ENCODE data around the gene ABT1. TPM values are rescaled to one million over a fixed set of nuclear protein-coding genes. Genes with fewer than 3 reads are reported as not detected.
A peak's percentile ranks its signal among the peaks of the same experiment; 100 is the strongest.
"Not testable (repeated sequence)": the region's sequence is repeated elsewhere in the genome, so short reads cannot be mapped to it uniquely, and the experiment has no call there.

Gene ABT1
- total RNA-seq (2022) (18.8 and 20.9 TPM in 2 replicates), Bru-seq, nascent RNA (percentile 86 among the genes with signal in this experiment), BruChase-seq, experiment 1, labeled RNA remaining after a 6-hour chase (percentile 74 among the genes with signal in this experiment), BruChase-seq, experiment 2, labeled RNA remaining after a 2-hour chase (percentile 95 among the genes with signal in this experiment)
- long read RNA-seq, transcript ABT1-201 (3 exons, 2,949 nt): major isoform, 97 of 106 reads
- long read RNA-seq, partial matches to known transcripts: 1 of 106 reads
- long read RNA-seq, other reads (novel, unspliced or antisense): 8 of 106 reads

DNA sequence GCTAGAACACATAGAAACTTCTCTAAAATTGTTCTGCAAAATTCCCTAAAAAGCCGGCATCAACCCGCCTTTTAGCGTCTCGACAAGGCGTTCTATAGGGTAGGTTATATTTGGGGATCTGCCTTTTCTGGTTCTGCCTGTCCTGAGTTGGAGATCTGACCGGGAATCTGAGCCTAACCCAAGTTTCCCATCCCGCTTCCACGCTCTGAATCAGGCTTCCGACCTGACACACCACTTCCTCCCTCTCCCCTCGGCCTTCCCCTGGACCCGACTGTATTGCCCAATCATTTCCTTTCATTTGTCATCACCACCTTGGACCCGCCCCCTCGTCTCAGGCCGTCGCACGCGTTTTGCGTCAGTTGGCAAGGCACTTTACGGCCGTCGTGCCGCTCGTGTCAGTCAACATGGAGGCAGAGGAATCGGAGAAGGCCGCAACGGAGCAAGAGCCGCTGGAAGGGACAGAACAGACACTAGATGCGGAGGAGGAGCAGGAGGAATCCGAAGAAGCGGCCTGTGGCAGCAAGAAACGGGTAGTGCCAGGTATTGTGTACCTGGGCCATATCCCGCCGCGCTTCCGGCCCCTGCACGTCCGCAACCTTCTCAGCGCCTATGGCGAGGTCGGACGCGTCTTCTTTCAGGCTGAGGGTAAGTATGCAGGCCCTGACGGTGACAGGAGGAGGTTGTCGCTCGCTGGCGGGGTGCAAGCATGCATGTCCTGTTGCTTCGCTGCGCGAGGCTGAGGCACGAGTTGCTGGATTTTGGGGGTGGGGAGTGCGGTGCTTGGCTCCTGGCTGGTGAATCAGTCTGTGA is at the start of gene ABT1:
Gene ABT1 (plus strand): TSS at position 375 of the 810 bp plus-strand sequence. CDS start 30 bp downstream, at position 405.
- no TSS peak for BruUV-seq (replicated peaks)
- DNase-seq: peak; percentile 98
- Mint-ChIP-seq H3K27ac (ENCODE audit: unreplicated experiment) (no peak within 1 kb of the TSS), H3K27me3 (ENCODE audit: unreplicated experiment) (peaks cover 7% of the 10 kb centered on the region), H3K9me3 (ENCODE audit: low read depth, unreplicated experiment) (no peaks in the 10 kb centered on the region), H3K4me1 (ENCODE audit: low read depth, unreplicated experiment) (peaks cover 9% of the 10 kb centered on the region), H3K36me3 (ENCODE audit: insufficient read depth, unreplicated experiment) (no peaks in the 10 kb centered on the region), H3K4me3 (ENCODE audit: low read depth, unreplicated experiment) (no peak within 1 kb of the TSS)
- intact Hi-C loops (cut with micrococcal nuclease; ENCODE audit: unreplicated experiment): loop anchor here (1.0 to 10.0 kb wide), 2 partner anchors 283 to 422 kb away; no protein-coding TSS in a partner anchor
- CTCF ChIA-PET: interaction anchor here (0.8 to 2.2 kb wide), 7 partner anchors 19 to 380 kb away, joined by 3 to 25 read pairs (median 4); a partner anchor contains a TSS
- TF ChIP-seq, protein P1, sequence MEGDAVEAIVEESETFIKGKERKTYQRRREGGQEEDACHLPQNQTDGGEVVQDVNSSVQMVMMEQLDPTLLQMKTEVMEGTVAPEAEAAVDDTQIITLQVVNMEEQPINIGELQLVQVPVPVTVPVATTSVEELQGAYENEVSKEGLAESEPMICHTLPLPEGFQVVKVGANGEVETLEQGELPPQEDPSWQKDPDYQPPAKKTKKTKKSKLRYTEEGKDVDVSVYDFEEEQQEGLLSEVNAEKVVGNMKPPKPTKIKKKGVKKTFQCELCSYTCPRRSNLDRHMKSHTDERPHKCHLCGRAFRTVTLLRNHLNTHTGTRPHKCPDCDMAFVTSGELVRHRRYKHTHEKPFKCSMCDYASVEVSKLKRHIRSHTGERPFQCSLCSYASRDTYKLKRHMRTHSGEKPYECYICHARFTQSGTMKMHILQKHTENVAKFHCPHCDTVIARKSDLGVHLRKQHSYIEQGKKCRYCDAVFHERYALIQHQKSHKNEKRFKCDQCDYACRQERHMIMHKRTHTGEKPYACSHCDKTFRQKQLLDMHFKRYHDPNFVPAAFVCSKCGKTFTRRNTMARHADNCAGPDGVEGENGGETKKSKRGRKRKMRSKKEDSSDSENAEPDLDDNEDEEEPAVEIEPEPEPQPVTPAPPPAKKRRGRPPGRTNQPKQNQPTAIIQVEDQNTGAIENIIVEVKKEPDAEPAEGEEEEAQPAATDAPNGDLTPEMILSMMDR (IDR thresholded peaks at IDR 0.05; ENCODE audit: unreplicated experiment): no peak

DNA sequence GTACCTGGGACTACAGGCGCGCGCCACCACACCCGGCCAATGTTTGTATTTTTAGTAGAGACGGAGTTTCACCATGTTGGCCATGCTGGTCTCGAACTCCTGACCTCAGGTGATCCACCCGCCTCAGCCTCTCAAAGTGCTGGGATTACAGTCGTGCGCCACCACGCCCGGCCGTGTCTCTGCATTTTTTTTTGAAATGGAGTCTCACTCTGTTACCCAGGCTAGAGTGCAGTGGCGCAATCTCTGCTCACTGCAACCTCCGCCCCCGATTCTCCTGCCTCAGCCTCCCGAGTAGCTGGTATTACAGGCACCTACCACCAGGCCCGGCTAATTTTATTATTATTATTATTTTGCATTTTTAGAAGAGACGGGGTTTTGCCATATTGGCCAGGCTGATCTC is 49.4 kb upstream of the ABT1 start:
- H3K9me3 Mint-ChIP-seq (ENCODE audit: low read depth, unreplicated experiment); DNase-seq; H3K4me1 Mint-ChIP-seq (ENCODE audit: low read depth, unreplicated experiment); CTCF ChIA-PET; BruUV-seq (replicated peaks); H3K27ac Mint-ChIP-seq (ENCODE audit: unreplicated experiment); H3K4me3 Mint-ChIP-seq (ENCODE audit: low read depth, unreplicated experiment); intact Hi-C loops (cut with micrococcal nuclease; ENCODE audit: unreplicated experiment); H3K27me3 Mint-ChIP-seq (ENCODE audit: unreplicated experiment): not testable (repeated sequence)
- H3K36me3 Mint-ChIP-seq (ENCODE audit: insufficient read depth, unreplicated experiment): peaks cover 39% of the 10 kb centered on the region

DNA sequence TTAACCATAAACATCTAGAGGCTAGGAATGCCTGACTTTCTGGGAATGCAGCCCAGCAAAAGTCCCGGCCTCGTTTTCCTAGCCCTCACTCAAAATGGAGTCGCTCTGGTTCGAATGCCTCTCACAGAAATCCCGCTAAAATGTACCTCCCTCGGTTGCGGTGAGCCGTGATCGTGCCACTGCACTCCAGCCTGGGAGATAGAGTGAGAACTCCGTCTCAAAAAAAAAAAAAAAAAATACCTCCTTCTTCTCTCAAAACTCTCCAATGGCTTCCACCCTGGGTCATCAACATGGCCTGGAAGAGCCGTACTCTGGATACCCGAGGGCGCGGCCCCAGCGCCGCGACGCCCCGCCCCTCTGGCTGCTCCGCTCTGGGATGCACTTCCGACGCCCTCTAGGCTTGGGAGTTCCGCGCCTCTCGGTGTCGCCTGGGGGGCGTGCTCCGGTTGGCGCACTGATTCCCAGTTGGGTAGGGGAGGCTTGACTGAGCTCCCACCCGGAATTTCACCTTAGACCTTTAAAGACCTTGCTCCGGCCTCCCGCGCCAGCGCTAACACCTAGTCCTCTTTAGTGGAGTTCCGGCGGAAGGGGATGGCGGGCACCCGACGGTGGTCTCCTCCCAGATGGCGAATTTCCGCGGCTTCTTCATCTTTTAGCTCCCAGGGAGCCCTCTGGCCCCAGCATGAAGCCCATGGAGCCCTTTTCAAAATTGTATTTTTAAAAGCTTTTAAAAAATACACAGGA is 46.3 kb upstream of the ABT1 start:
- intact Hi-C loops (cut with micrococcal nuclease; ENCODE audit: unreplicated experiment): no loop called here
- CTCF ChIA-PET: interaction anchor here (0.7 to 1.0 kb wide), 2 partner anchors 21 to 1285 kb away, joined by 3 to 4 read pairs; no protein-coding TSS in a partner anchor

DNA sequence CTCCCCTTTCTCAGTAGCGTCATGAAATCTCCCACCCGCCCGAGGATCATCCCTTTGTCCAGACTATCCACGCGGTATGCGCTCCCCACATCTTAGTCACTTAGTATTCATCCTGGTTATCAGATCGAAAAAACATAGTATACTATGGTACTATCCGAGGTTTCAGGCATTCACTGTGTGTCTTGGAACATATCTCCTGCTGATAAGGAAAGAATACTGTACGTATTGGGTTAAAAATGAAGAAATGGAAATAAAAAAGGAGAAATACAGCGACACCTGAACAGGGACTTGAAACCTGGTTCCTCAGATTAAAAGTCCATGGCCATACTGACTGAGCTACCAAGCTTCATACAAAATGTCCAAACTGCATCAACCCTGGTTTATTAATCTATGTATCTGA is 44.5 kb upstream of the ABT1 start:
- DNase-seq: no peak
- H3K27ac Mint-ChIP-seq (ENCODE audit: unreplicated experiment): no peak overlapping the region
- H3K4me1 Mint-ChIP-seq (ENCODE audit: low read depth, unreplicated experiment): peaks cover 28% of the 10 kb centered on the region
- no peaks in the 10 kb centered on the region for H3K27me3 Mint-ChIP-seq (ENCODE audit: unreplicated experiment)
- intact Hi-C loops (cut with micrococcal nuclease; ENCODE audit: unreplicated experiment): no loop called here
- CTCF ChIA-PET: interaction anchor here (0.6 to 1.6 kb wide), 2 partner anchors 19 to 230 kb away, joined by 6 to 8 read pairs; no protein-coding TSS in a partner anchor
- BruUV-seq (replicated peaks): no TSS peak
- peaks cover 24% of the 10 kb centered on the region for H3K36me3 Mint-ChIP-seq (ENCODE audit: insufficient read depth, unreplicated experiment)
- TF ChIP-seq, protein P1 (IDR thresholded peaks at IDR 0.05; ENCODE audit: unreplicated experiment): no peak
- H3K4me3 Mint-ChIP-seq (ENCODE audit: low read depth, unreplicated experiment): no peak overlapping the region
- no peaks in the 10 kb centered on the region for H3K9me3 Mint-ChIP-seq (ENCODE audit: low read depth, unreplicated experiment)

More for the DNA sequence above, 46.3 kb upstream of the ABT1 start:
- DNase-seq: peak; percentile 77
- Mint-ChIP-seq H3K36me3 (ENCODE audit: insufficient read depth, unreplicated experiment) (peaks cover 20% of the 10 kb centered on the region), H3K4me3 (ENCODE audit: low read depth, unreplicated experiment) (peak overlapping the region; percentile 88), H3K9me3 (ENCODE audit: low read depth, unreplicated experiment) (no peaks in the 10 kb centered on the region), H3K4me1 (ENCODE audit: low read depth, unreplicated experiment) (peaks cover 10% of the 10 kb centered on the region), H3K27me3 (ENCODE audit: unreplicated experiment) (no peaks in the 10 kb centered on the region), H3K27ac (ENCODE audit: unreplicated experiment) (peak overlapping the region; percentile 41)
- TF ChIP-seq, protein P1 (IDR thresholded peaks at IDR 0.05; ENCODE audit: unreplicated experiment): no peak
- BruUV-seq (replicated peaks): TSS peak; percentile 37

All from Calu3 (cell line).